A673 (cell line): Measurements from ENCODE around the gene CCNL1. TPM values are rescaled to one million over a fixed set of nuclear protein-coding genes. Genes with fewer than 3 reads are reported as not detected.

Source experiments
- BruUV-seq: library from RNA; stranded (reverse); fragments of 400-500 nt; replicated peaks from 2 replicates; lab custom pipeline; 2021; lab: Mats Ljungman, UMichigan
- CTCF ChIA-PET: fragments of 300-600 bp; sonication (Branson Sonifier 250); formaldehyde crosslinking; loops from one replicate; lab custom pipeline; 2022; ENCODE audit warnings: antibody characterized with exemption; lab: Charles Lee
- POLR2A ChIA-PET: fragments of 300-600 bp; sonication (Branson Sonifier 250); formaldehyde crosslinking; loops from one replicate; lab custom pipeline; 2022; ENCODE audit warnings: antibody characterized with exemption; ENCODE audit not compliant: low non-redundant PET; lab: Charles Lee
- DNase-seq: peaks from one replicate; pipeline ENCODE4 v3.0.0-alpha.2; 2015; ENCODE audit warnings: low spot score
- H3K27ac ChIP-seq: fragments of 200-600 bp; sonication (generic); 2 replicates; pipeline ENCODE4 v1.5.1; 2016; ENCODE audit warnings: mixed run types, low read depth, mild to moderate bottlenecking, mixed read lengths, antibody characterized with exemption, low read length; ENCODE audit not compliant: poor library complexity, severe bottlenecking
- H3K27me3 ChIP-seq: fragments of 200-600 bp; sonication (generic); replicated peaks from 2 replicates; pipeline ENCODE4 v1.6.1; 2017; ENCODE audit warnings: mixed run types, low read depth, mild to moderate bottlenecking, mixed read lengths, antibody characterized with exemption, low read length; ENCODE audit not compliant: insufficient read depth, poor library complexity
- H3K36me3 ChIP-seq: fragments of 200-600 bp; sonication (generic); 2 replicates; pipeline ENCODE4 v1.6.1; 2016; ENCODE audit warnings: mixed run types, mild to moderate bottlenecking, mixed read lengths, antibody characterized with exemption, low read length; ENCODE audit not compliant: insufficient read depth, poor library complexity, severe bottlenecking
- H3K4me1 ChIP-seq: fragments of 200-600 bp; sonication (generic); 2 replicates; pipeline ENCODE4 v1.6.1; 2017; ENCODE audit warnings: mixed run types, mild to moderate bottlenecking, mixed read lengths, antibody characterized with exemption, low read length; ENCODE audit not compliant: insufficient read depth, poor library complexity, severe bottlenecking
- H3K4me3 ChIP-seq: fragments of 200-600 bp; sonication (generic); 2 replicates; pipeline ENCODE4 v1.5.1; 2016; ENCODE audit warnings: low read depth, mixed run types, mild to moderate bottlenecking, mixed read lengths, low read length; ENCODE audit not compliant: poor library complexity, severe bottlenecking
- H3K9me3 ChIP-seq: fragments of 200-600 bp; sonication (generic); 2 replicates; pipeline ENCODE4 v1.6.1; 2016; ENCODE audit warnings: mixed run types, low read depth, mild to moderate bottlenecking, mixed read lengths, antibody characterized with exemption, low read length; ENCODE audit not compliant: poor library complexity, severe bottlenecking
- CTCF ChIP-seq: fragments of 300-800, 200-600 bp; sonication (generic); conservative IDR thresholded peaks from 2 replicates; pipeline ENCODE4 v1.5.1; 2017; ENCODE audit warnings: low read depth, mild to moderate bottlenecking, antibody characterized with exemption, low read length, moderate library complexity, mixed read lengths
- EZH2 ChIP-seq: fragments of 200-600 bp; sonication (generic); IDR thresholded peaks from 2 replicates; pipeline ENCODE4 v1.6.1; 2017; ENCODE audit warnings: borderline replicate concordance, low read depth, mild to moderate bottlenecking, mixed read lengths, antibody characterized with exemption, low read length; ENCODE audit not compliant: poor library complexity, severe bottlenecking
- intact Hi-C: fragments of 100-400 bp; cut with micrococcal nuclease; formaldehyde crosslinking; loops from one replicate; pipeline ENCODE4 v1.10.0; 2022; ENCODE audit not compliant: unreplicated experiment
- total RNA-seq: library from RNA; stranded (reverse); gene quantifications from 2 replicates; pipeline ENCODE4 v1.2.3, GENCODE V29; 2021

Gene CCNL1
- total RNA-seq, 1 experiment from 2014 or later = 101 TPM

- BruUV-seq = no TSS peak
- no peak overlapping the region for H3K4me3 ChIP-seq
- intact Hi-C loops = no loop called here
- no peaks in the 10 kb centered on the region for H3K9me3 ChIP-seq
- ChIA-PET CTCF (no interaction called here), POLR2A (no interaction called here)
- DNase-seq = no peak
- TF ChIP-seq EZH2 = no peak
- no peak for TF ChIP-seq CTCF
- H3K36me3 ChIP-seq = peaks cover 86% of the 10 kb centered on the region
- no peak overlapping the region for H3K27ac ChIP-seq
- no peaks in the 10 kb centered on the region for H3K27me3 ChIP-seq
- peaks cover 49% of the 10 kb centered on the region for H3K4me1 ChIP-seq
Measured at GRCh38 chr3:157155591-157155990, 4.4 kb downstream of the CCNL1 start.

GRCh38 chr3:157154563-157155330 lies 5.2 kb downstream of the CCNL1 start:
- no peak for TF ChIP-seq EZH2
- TF ChIP-seq CTCF = no peak
- peaks cover 95% of the 10 kb centered on the region for H3K36me3 ChIP-seq
- intact Hi-C loops = no loop called here
- no peak overlapping the region for H3K4me3 ChIP-seq
- H3K4me1 ChIP-seq = peaks cover 48% of the 10 kb centered on the region
- no peaks in the 10 kb centered on the region for H3K9me3 ChIP-seq
- ChIA-PET CTCF (no interaction called here), POLR2A (no interaction called here)
- no peak for DNase-seq
- BruUV-seq = no TSS peak
- no peak overlapping the region for H3K27ac ChIP-seq
- H3K27me3 ChIP-seq = no peaks in the 10 kb centered on the region

GRCh38 chr3:157152930-157153329 lies 7.0 kb downstream of the CCNL1 start:
- intact Hi-C loops = no loop called here
- TF ChIP-seq CTCF (no peak), EZH2 (no peak)
- DNase-seq = no peak
- Histone ChIP-seq H3K27ac (no peak overlapping the region), H3K4me3 (no peak overlapping the region), H3K4me1 (peaks cover 40% of the 10 kb centered on the region), H3K27me3 (no peaks in the 10 kb centered on the region), H3K36me3 (peaks cover 100% of the 10 kb centered on the region), H3K9me3 (no peaks in the 10 kb centered on the region)
- ChIA-PET POLR2A (no interaction called here), CTCF (no interaction called here)
- BruUV-seq = no TSS peak
